ENCODE measurements around the gene C10orf62. TPM values are rescaled to one million over a fixed set of nuclear protein-coding genes. Genes with fewer than 3 reads are reported as not detected.

The C10orf62 gene
- total and polyA plus RNA-seq, 2 of the 13 experiments (the other 11 are each of a cell fraction or from before 2014, with no cell fraction given): 0.61 to 1.6 TPM

- TF ChIP-seq, protein P1, sequence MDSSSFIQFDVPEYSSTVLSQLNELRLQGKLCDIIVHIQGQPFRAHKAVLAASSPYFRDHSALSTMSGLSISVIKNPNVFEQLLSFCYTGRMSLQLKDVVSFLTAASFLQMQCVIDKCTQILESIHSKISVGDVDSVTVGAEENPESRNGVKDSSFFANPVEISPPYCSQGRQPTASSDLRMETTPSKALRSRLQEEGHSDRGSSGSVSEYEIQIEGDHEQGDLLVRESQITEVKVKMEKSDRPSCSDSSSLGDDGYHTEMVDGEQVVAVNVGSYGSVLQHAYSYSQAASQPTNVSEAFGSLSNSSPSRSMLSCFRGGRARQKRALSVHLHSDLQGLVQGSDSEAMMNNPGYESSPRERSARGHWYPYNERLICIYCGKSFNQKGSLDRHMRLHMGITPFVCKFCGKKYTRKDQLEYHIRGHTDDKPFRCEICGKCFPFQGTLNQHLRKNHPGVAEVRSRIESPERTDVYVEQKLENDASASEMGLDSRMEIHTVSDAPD (CRISPR knock-in tag; IDR thresholded peaks at IDR 0.05): 0 out of 2 replicates have a peak, but pooled peaks have one; percentile 33
- TF ChIP-seq RCOR2 (CRISPR knock-in tag; IDR thresholded peaks at IDR 0.05) (no peak), MYC (CRISPR knock-in tag; IDR thresholded peaks at IDR 0.05; ENCODE audit: borderline replicate concordance) (peak; percentile 54; the same call in 1 of the 2 replicates), ATF7-NPFF (CRISPR knock-in tag; IDR thresholded peaks at IDR 0.05; ENCODE audit: low read depth) (peak; percentile 80), SNRNP70 (IDR thresholded peaks at IDR 0.05; ENCODE audit: low read depth, low read length) (no peak), SSRP1 (CRISPR knock-in tag; IDR thresholded peaks at IDR 0.05) (no peak), BCLAF1 (IDR thresholded peaks at IDR 0.05) (no peak), AHR (CRISPR knock-in tag; IDR thresholded peaks at IDR 0.05) (no peak), ZNF766 (CRISPR knock-in tag; IDR thresholded peaks at IDR 0.05; ENCODE audit: borderline replicate concordance) (no peak), ZBTB42 (CRISPR knock-in tag; IDR thresholded peaks at IDR 0.05) (0 out of 2 replicates have a peak, but pooled peaks have one; percentile 43), ZSCAN31 (CRISPR knock-in tag; IDR thresholded peaks at IDR 0.05; ENCODE audit: low read depth) (no peak), ZBTB43 (CRISPR knock-in tag; conservative IDR thresholded peaks at IDR 0.05) (0 out of 2 replicates have a peak, but pooled peaks have one; percentile 31), GABPA (IDR thresholded peaks at IDR 0.05; ENCODE audit: low read depth, low read length) (no peak), GABPA (CRISPR knock-in tag; IDR thresholded peaks at IDR 0.05; ENCODE audit: low read depth) (no peak), ZNF879 (CRISPR knock-in tag; IDR thresholded peaks at IDR 0.05) (peak; percentile 66; the same call in 1 of the 2 replicates), ZNF598 (CRISPR knock-in tag; IDR thresholded peaks at IDR 0.05; ENCODE audit: borderline replicate concordance) (no peak), CC2D1A (CRISPR knock-in tag; IDR thresholded peaks at IDR 0.05) (no peak), SALL1 (CRISPR knock-in tag; IDR thresholded peaks at IDR 0.05) (peak; percentile 70; the same call in 1 of the 2 replicates), ZFP36L2 (CRISPR knock-in tag; IDR thresholded peaks at IDR 0.05) (no peak), ONECUT2 (CRISPR knock-in tag; IDR thresholded peaks at IDR 0.05) (no peak), ZFAT (CRISPR knock-in tag; conservative IDR thresholded peaks at IDR 0.05) (no peak), ZNF558 (CRISPR knock-in tag; IDR thresholded peaks at IDR 0.05; ENCODE audit: borderline replicate concordance) (peak; percentile 43; the same call in 1 of the 2 replicates)
- TF ChIP-seq, protein P2, sequence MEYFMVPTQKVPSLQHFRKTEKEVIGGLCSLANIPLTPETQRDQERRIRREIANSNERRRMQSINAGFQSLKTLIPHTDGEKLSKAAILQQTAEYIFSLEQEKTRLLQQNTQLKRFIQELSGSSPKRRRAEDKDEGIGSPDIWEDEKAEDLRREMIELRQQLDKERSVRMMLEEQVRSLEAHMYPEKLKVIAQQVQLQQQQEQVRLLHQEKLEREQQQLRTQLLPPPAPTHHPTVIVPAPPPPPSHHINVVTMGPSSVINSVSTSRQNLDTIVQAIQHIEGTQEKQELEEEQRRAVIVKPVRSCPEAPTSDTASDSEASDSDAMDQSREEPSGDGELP (IDR thresholded peaks at IDR 0.05; ENCODE audit: borderline replicate concordance, low read depth): 0 out of 2 replicates have a peak, but pooled peaks have one; percentile 36
- TF ChIP-seq, protein P3, sequence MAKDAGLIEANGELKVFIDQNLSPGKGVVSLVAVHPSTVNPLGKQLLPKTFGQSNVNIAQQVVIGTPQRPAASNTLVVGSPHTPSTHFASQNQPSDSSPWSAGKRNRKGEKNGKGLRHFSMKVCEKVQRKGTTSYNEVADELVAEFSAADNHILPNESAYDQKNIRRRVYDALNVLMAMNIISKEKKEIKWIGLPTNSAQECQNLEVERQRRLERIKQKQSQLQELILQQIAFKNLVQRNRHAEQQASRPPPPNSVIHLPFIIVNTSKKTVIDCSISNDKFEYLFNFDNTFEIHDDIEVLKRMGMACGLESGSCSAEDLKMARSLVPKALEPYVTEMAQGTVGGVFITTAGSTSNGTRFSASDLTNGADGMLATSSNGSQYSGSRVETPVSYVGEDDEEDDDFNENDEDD (CRISPR knock-in tag; IDR thresholded peaks at IDR 0.05; ENCODE audit: borderline replicate concordance): peak; percentile 93
Observed at GRCh38 chr10:97584798-97585438, 4.6 kb upstream of the C10orf62 start (continued).
